Body of pancreas (tissue), 4 donors: ENCODE results near the gene INHA.

ENCODE experiments used
- POLR2A ChIP-seq, 3 donors: fragments of 450-650 bp; IDR thresholded peaks; one replicate each; pipeline ENCODE4 v1.6.1; 2016; ENCODE audit warnings: antibody characterized with exemption in 3 of 3, mild to moderate bottlenecking in 2 of 3
- TF ChIP-seq, protein P1 (sequence below), 7 experiments: fragments of 450-650 bp in 4 of 7; fragments of 200-600 bp in 3 of 7; sonication (generic) in 3 of 7; IDR thresholded peaks; one replicate each; pipeline ENCODE4 v1.5.1; 2016 to 2019; ENCODE audit warnings: antibody characterized with exemption in 7 of 7

DNA sequence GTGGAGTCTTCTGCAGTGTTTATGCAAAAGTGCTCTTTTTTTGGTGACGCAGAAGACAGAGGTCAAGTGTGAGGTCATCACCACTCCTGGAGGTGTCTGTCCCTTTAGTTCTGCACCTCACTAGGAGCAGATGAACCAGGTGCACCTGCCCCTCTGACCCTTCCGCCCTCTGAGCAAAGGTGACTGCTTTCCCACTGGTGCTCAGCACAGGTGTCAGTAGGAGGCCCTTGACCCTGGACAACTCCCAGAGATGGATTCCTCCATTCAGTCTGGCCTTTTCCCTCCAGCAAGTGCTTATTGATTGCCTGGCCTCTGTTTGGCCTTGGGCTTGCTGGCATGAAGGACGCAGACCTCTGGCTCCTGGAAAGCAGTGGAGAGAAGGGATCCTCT is 46.6 kb downstream of the INHA start:
- TF ChIP-seq, protein P1, sequence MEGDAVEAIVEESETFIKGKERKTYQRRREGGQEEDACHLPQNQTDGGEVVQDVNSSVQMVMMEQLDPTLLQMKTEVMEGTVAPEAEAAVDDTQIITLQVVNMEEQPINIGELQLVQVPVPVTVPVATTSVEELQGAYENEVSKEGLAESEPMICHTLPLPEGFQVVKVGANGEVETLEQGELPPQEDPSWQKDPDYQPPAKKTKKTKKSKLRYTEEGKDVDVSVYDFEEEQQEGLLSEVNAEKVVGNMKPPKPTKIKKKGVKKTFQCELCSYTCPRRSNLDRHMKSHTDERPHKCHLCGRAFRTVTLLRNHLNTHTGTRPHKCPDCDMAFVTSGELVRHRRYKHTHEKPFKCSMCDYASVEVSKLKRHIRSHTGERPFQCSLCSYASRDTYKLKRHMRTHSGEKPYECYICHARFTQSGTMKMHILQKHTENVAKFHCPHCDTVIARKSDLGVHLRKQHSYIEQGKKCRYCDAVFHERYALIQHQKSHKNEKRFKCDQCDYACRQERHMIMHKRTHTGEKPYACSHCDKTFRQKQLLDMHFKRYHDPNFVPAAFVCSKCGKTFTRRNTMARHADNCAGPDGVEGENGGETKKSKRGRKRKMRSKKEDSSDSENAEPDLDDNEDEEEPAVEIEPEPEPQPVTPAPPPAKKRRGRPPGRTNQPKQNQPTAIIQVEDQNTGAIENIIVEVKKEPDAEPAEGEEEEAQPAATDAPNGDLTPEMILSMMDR (IDR thresholded peaks at IDR 0.05): no peak
- TF ChIP-seq POLR2A (IDR thresholded peaks at IDR 0.05): no peak
